DOHH2 (cell line): ENCODE results near the gene TUBA8.
A peak's percentile ranks its signal among the peaks of the same experiment; 100 is the strongest.

Experiments used
- H3F3A ChIP-seq: fragments of 200-600 bp; sonication (generic), shearing (Covaris generic); 2 replicates; pipeline ENCODE4 v1.6.0; 2016; ENCODE audit warnings: antibody characterized with exemption, mild to moderate bottlenecking; ENCODE audit not compliant: control insufficient read depth, insufficient read depth
- H3K27ac ChIP-seq: fragments of 200-600 bp; sonication (generic); 2 replicates; pipeline ENCODE4 v1.5.1; 2014; ENCODE audit warnings: low read depth, mild to moderate bottlenecking, low read length, moderate library complexity
- H3K27me3 ChIP-seq: fragments of 200-600 bp; sonication (generic); 2 replicates; pipeline ENCODE4 v1.6.1; 2014; ENCODE audit warnings: mild to moderate bottlenecking, low read length, mixed read lengths; ENCODE audit not compliant: control insufficient read depth
- H3K36me3 ChIP-seq: fragments of 200-600 bp; sonication (generic); 2 replicates; pipeline ENCODE4 v1.6.1; 2014; ENCODE audit warnings: mild to moderate bottlenecking, low read length, moderate library complexity, mixed read lengths; ENCODE audit not compliant: control insufficient read depth
- H3K4me1 ChIP-seq: fragments of 200-600 bp; sonication (generic); 2 replicates; pipeline ENCODE4 v1.6.1; 2014; ENCODE audit warnings: mild to moderate bottlenecking, low read length, mixed read lengths; ENCODE audit not compliant: control insufficient read depth
- H3K4me2 ChIP-seq: fragments of 200-600 bp; sonication (generic); 2 replicates; pipeline ENCODE4 v1.6.0; 2014; ENCODE audit warnings: mild to moderate bottlenecking, low read length, moderate library complexity
- H3K4me3 ChIP-seq: fragments of 200-600 bp; sonication (generic); 2 replicates; pipeline ENCODE4 v1.5.1; 2014; ENCODE audit warnings: mild to moderate bottlenecking, low read length, mixed read lengths
- H3K79me2 ChIP-seq: fragments of 200-600 bp; sonication (generic); 2 replicates; pipeline ENCODE4 v1.6.1; 2014; ENCODE audit warnings: mild to moderate bottlenecking, low read length, mixed read lengths; ENCODE audit not compliant: control insufficient read depth
- H3K9me2 ChIP-seq: fragments of 200-600 bp; sonication (generic); replicated peaks from 2 replicates; pipeline ENCODE4 v1.6.1; 2014; ENCODE audit warnings: mild to moderate bottlenecking, low read length, mixed read lengths; ENCODE audit not compliant: control insufficient read depth
- H3K9me3 ChIP-seq: fragments of 200-600 bp; sonication (generic); 2 replicates; pipeline ENCODE4 v1.6.1; 2014; ENCODE audit warnings: antibody characterized with exemption, low read length, mixed read lengths; ENCODE audit not compliant: control insufficient read depth, insufficient read depth
- H4K20me1 ChIP-seq: fragments of 200-600 bp; sonication (generic); 2 replicates; pipeline ENCODE4 v1.6.0; 2014; ENCODE audit warnings: low read depth, mild to moderate bottlenecking, antibody characterized with exemption, low read length, moderate library complexity; ENCODE audit not compliant: control insufficient read depth, insufficient read depth
- CTCF ChIP-seq: fragments of 200-600 bp; sonication (generic); IDR thresholded peaks from one replicate; pipeline ENCODE4 v1.5.1; 2014; ENCODE audit warnings: antibody characterized with exemption, mild to moderate bottlenecking, low read depth, low read length; ENCODE audit not compliant: poor library complexity, severe bottlenecking
- EZH2phosphoT487 ChIP-seq: fragments of 200-600 bp; sonication (generic); IDR thresholded peaks from 2 replicates; pipeline ENCODE4 v1.6.1; 2017; ENCODE audit warnings: borderline replicate concordance, mild to moderate bottlenecking, antibody characterized with exemption, low read length, moderate library complexity, mixed read lengths

The TUBA8 gene

GRCh38 chr22:18069041-18069440 lies 41.6 kb upstream of the TUBA8 start:
- H3K4me2 ChIP-seq: peak overlapping the region; percentile 48
- TF ChIP-seq CTCF: no peak
- TF ChIP-seq EZH2phosphoT487: no peak
- H3K9me2 ChIP-seq: no peaks in the 10 kb centered on the region
- peaks cover 21% of the 10 kb centered on the region for H3F3A ChIP-seq
- H3K4me3 ChIP-seq: no peak overlapping the region
- peaks cover 10% of the 10 kb centered on the region; the same call in 1 of the 2 replicates for H3K36me3 ChIP-seq
- H3K79me2 ChIP-seq: no peaks in the 10 kb centered on the region
- H4K20me1 ChIP-seq: no peaks in the 10 kb centered on the region
- 0 out of 2 replicates have a peak overlapping the region, but pooled peaks have one; percentile 14 for H3K27ac ChIP-seq
- H3K4me1 ChIP-seq: peaks cover 87% of the 10 kb centered on the region
- no peaks in the 10 kb centered on the region for H3K9me3 ChIP-seq
- H3K27me3 ChIP-seq: no peaks in the 10 kb centered on the region

- Histone ChIP-seq H3K9me2 (no peaks in the 10 kb centered on the region), H3K9me3 (no peaks in the 10 kb centered on the region), H3K27me3 (no peaks in the 10 kb centered on the region), H3K4me1 (peaks cover 80% of the 10 kb centered on the region), H3K36me3 (peaks cover 10% of the 10 kb centered on the region; the same call in 1 of the 2 replicates), H3K4me3 (no peak overlapping the region), H3K79me2 (no peaks in the 10 kb centered on the region), H3F3A (peaks cover 21% of the 10 kb centered on the region), H3K27ac (no peak overlapping the region), H3K4me2 (no peak overlapping the region), H4K20me1 (no peaks in the 10 kb centered on the region)
- TF ChIP-seq CTCF: no peak
- TF ChIP-seq EZH2phosphoT487: no peak
These were observed 40.6 kb upstream of the TUBA8 start for GRCh38 chr22:18070041-18070440.

GRCh38 chr22:18070556-18071306 lies 39.9 kb upstream of the TUBA8 start:
- peak overlapping the region; percentile 52 for H3K4me3 ChIP-seq
- no peak overlapping the region for H3K27ac ChIP-seq
- H3K9me2 ChIP-seq: no peaks in the 10 kb centered on the region
- H3K36me3 ChIP-seq: peaks cover 7% of the 10 kb centered on the region; the same call in 1 of the 2 replicates
- no peaks in the 10 kb centered on the region for H3K27me3 ChIP-seq
- H3K79me2 ChIP-seq: no peaks in the 10 kb centered on the region
- H3K4me2 ChIP-seq: peak overlapping the region; percentile 67
- no peak for TF ChIP-seq EZH2phosphoT487
- peak; percentile 95 for TF ChIP-seq CTCF
- H3K4me1 ChIP-seq: peaks cover 80% of the 10 kb centered on the region
- peaks cover 21% of the 10 kb centered on the region for H3F3A ChIP-seq
- H3K9me3 ChIP-seq: no peaks in the 10 kb centered on the region
- H4K20me1 ChIP-seq: no peaks in the 10 kb centered on the region
